Epidermal melanocyte (primary cell): ENCODE results near the gene IFIT5.
"Not testable (repeated sequence)": the region's sequence is repeated elsewhere in the genome, so short reads cannot be mapped to it uniquely, and the experiment has no call there.

Source experiments
- DNase-seq: peaks from one replicate; pipeline ENCODE4 v3.0.0; 2011; ENCODE audit warnings: low spot score; ENCODE audit not compliant: insufficient read length

Gene IFIT5

GRCh38 chr10:89393898-89394297 is 20.5 kb upstream of the IFIT5 start:
- DNase-seq: no peak

- no peak for DNase-seq
Observed at GRCh38 chr10:89395141-89395540, 19.2 kb upstream of the IFIT5 start.

GRCh38 chr10:89398003-89398749 is 16.2 kb upstream of the IFIT5 start:
- no peak for DNase-seq

GRCh38 chr10:89399956-89400355 is 14.4 kb upstream of the IFIT5 start:
- DNase-seq: no peak

GRCh38 chr10:89403043-89403442 is 11.3 kb upstream of the IFIT5 start:
- no peak for DNase-seq

GRCh38 chr10:89404104-89405047 is 10.0 kb upstream of the IFIT5 start:
- DNase-seq: no peak

- not testable (repeated sequence) for DNase-seq
Observed at GRCh38 chr10:89406178-89406577, 8.2 kb upstream of the IFIT5 start.

GRCh38 chr10:89407792-89408191 is 6.6 kb upstream of the IFIT5 start:
- not testable (repeated sequence) for DNase-seq

- DNase-seq: not testable (repeated sequence)
Observed at GRCh38 chr10:89409282-89409681, 5.1 kb upstream of the IFIT5 start.

- DNase-seq: not testable (repeated sequence)
Observed at GRCh38 chr10:89410551-89410950, 3.8 kb upstream of the IFIT5 start.

GRCh38 chr10:89411135-89411534 is 3.2 kb upstream of the IFIT5 start:
- not testable (repeated sequence) for DNase-seq

GRCh38 chr10:89412276-89412675 is 2.1 kb upstream of the IFIT5 start:
- not testable (repeated sequence) for DNase-seq

GRCh38 chr10:89413398-89413912 is 913 bp upstream of the IFIT5 start:
- no peak for DNase-seq

GRCh38 chr10:89414879-89415821 is 782 bp downstream of the IFIT5 start:
- DNase-seq: peak; percentile 34

- DNase-seq: no peak
Observed at GRCh38 chr10:89416465-89416864, 2.1 kb downstream of the IFIT5 start.

GRCh38 chr10:89419548-89419947 is 5.2 kb downstream of the IFIT5 start:
- DNase-seq: no peak

GRCh38 chr10:89421018-89421476 is 6.7 kb downstream of the IFIT5 start:
- no peak for DNase-seq

- DNase-seq: no peak
Observed at GRCh38 chr10:89425000-89425399, 10.6 kb downstream of the IFIT5 start.

GRCh38 chr10:89426230-89426868 is 12.0 kb downstream of the IFIT5 start:
- DNase-seq: peak; percentile 47

- DNase-seq: no peak
Observed at GRCh38 chr10:89427629-89428028, 13.3 kb downstream of the IFIT5 start.
